Gastrocnemius medialis (tissue), 4 donors: ENCODE measurements around the gene SMARCA4.

Experiments used
- POLR2A ChIP-seq, 2 donors: fragments of 450-650 bp; IDR thresholded peaks; one replicate each; pipeline ENCODE4 v1.6.1; 2017; ENCODE audit warnings: antibody characterized with exemption in 2 of 2, mild to moderate bottlenecking in 2 of 2, moderate library complexity in 2 of 2
- TF ChIP-seq, protein P1 (sequence below), 5 experiments: fragments of 450-650 bp in 3 of 5; fragments of 200-600 bp in 2 of 5; sonication (generic) in 2 of 5; IDR thresholded peaks in 4 of 5; conservative IDR thresholded peaks in 1 of 5; 1 replicate in 4 of 5; 2 replicates in 1 of 5; pipeline ENCODE4 v1.5.1; 2016 to 2019; ENCODE audit warnings: antibody characterized with exemption in 5 of 5, mild to moderate bottlenecking in 3 of 5, moderate library complexity in 3 of 5

DNA sequence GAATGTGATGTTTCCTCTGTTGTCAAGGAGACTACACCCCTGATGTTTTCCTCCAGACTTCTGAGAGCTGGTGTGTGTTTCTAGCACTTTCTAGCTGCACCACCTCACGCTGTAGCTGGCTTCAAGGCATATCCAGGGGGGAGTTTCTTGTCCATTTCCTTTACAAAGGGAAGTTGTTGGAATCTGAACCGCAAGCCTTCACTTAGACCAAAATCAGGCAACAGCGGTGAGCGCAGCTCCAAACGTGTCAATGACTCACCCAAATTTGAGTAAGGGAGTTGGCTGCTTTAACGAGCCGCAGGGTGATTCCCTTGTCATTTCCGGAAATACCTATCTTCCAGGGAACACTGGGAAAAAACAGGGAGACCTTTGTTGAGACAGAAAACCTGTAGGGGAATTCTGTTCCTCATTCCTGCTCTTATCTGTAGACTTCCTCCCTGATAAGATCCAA lies 130.9 kb downstream of the SMARCA4 start:
- peak; percentile 11 to 29 for TF ChIP-seq POLR2A (IDR thresholded peaks at IDR 0.05)
- TF ChIP-seq, protein P1, sequence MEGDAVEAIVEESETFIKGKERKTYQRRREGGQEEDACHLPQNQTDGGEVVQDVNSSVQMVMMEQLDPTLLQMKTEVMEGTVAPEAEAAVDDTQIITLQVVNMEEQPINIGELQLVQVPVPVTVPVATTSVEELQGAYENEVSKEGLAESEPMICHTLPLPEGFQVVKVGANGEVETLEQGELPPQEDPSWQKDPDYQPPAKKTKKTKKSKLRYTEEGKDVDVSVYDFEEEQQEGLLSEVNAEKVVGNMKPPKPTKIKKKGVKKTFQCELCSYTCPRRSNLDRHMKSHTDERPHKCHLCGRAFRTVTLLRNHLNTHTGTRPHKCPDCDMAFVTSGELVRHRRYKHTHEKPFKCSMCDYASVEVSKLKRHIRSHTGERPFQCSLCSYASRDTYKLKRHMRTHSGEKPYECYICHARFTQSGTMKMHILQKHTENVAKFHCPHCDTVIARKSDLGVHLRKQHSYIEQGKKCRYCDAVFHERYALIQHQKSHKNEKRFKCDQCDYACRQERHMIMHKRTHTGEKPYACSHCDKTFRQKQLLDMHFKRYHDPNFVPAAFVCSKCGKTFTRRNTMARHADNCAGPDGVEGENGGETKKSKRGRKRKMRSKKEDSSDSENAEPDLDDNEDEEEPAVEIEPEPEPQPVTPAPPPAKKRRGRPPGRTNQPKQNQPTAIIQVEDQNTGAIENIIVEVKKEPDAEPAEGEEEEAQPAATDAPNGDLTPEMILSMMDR (IDR thresholded peaks at IDR 0.05 in 4 of 5, conservative IDR thresholded peaks at IDR 0.05 in 1 of 5): no peak
